ENCODE measurements around the gene MYLK4. TPM values are rescaled to one million over a fixed set of nuclear protein-coding genes. Genes with fewer than 3 reads are reported as not detected.

The MYLK4 gene
- under 1 TPM; 0.15 to 0.25 TPM for total RNA-seq

- ChIA-PET CTCF (interaction anchor here (0.6 to 3.4 kb wide), 11 partner anchors 8 to 1155 kb away, joined by 3 to 18 read pairs (median 6); no protein-coding TSS in a partner anchor), POLR2A (interaction anchor here (1.0 kb wide), 1 partner anchor 1267 kb away, joined by 5 read pairs; no protein-coding TSS in a partner anchor)
Measured at GRCh38 chr6:2750832-2751231, at the start of gene MYLK4. MYLK4 (minus strand) TSS chr6:2750922; CDS start chr6:2749294, 1,628 bp downstream.

- POLR2A ChIA-PET, result interaction anchor here (0.6 kb wide), 1 partner anchor 562 kb away, joined by 3 read pairs; no protein-coding TSS in a partner anchor
- CTCF ChIA-PET, result interaction anchor here (1.1 kb wide), 1 partner anchor 9 kb away, joined by 4 read pairs; no protein-coding TSS in a partner anchor
Measured at GRCh38 chr6:2799936-2800527, 49.3 kb upstream of the MYLK4 start.

- CTCF ChIA-PET, result no interaction called here
Measured at GRCh38 chr6:2798586-2799134, 47.9 kb upstream of the MYLK4 start.

GRCh38 chr6:2797564-2798031, 46.9 kb upstream of the MYLK4 start:
- CTCF ChIA-PET, result interaction anchor here (0.9 kb wide), 1 partner anchor 31 kb away, joined by 4 read pairs; no protein-coding TSS in a partner anchor
- POLR2A ChIA-PET, result interaction anchor here (0.7 kb wide), 1 partner anchor 42 kb away, joined by 4 read pairs; no protein-coding TSS in a partner anchor

More at GRCh38 chr6:2798586-2799134, 47.9 kb upstream of the MYLK4 start:
- POLR2A ChIA-PET, result no interaction called here

GRCh38 chr6:2796861-2797260, 46.1 kb upstream of the MYLK4 start:
- POLR2A ChIA-PET, result interaction anchor here (0.6 to 0.7 kb wide), 2 partner anchors 53 to 76 kb away, joined by 3 to 4 read pairs; no protein-coding TSS in a partner anchor
- CTCF ChIA-PET, result no interaction called here

GRCh38 chr6:2795956-2796355, 45.2 kb upstream of the MYLK4 start:
- CTCF ChIA-PET, result no interaction called here
- POLR2A ChIA-PET, result no interaction called here

- CTCF ChIA-PET, result no interaction called here
- POLR2A ChIA-PET, result no interaction called here
Measured at GRCh38 chr6:2795162-2795561, 44.4 kb upstream of the MYLK4 start.

- ChIA-PET POLR2A (interaction anchor here (0.8 to 1.2 kb wide), 2 partner anchors 47 to 146 kb away, joined by 3 to 5 read pairs; partner anchors contain the start of gene SERPINB1), CTCF (interaction anchor here (1.0 to 1.1 kb wide), 2 partner anchors 46 to 52 kb away, joined by 3 to 4 read pairs; no protein-coding TSS in a partner anchor)
Measured at GRCh38 chr6:2794171-2794730, 43.5 kb upstream of the MYLK4 start.

- POLR2A ChIA-PET, result interaction anchor here (0.8 to 1.2 kb wide), 2 partner anchors 48 to 146 kb away, joined by 3 to 5 read pairs; partner anchors contain the start of gene SERPINB1
- CTCF ChIA-PET, result interaction anchor here (1.0 to 1.1 kb wide), 2 partner anchors 46 to 53 kb away, joined by 3 to 4 read pairs; no protein-coding TSS in a partner anchor
Measured at GRCh38 chr6:2793534-2794151, 42.9 kb upstream of the MYLK4 start.

- ChIA-PET POLR2A (interaction anchor here (1.6 kb wide), 1 partner anchor 49 kb away, joined by 6 read pairs; the partner anchor contains the start of gene SERPINB1), CTCF (interaction anchor here (1.0 to 2.4 kb wide), 5 partner anchors 13 to 119 kb away, joined by 4 to 15 read pairs (median 7); partner anchors contain the start of gene SERPINB1)
Measured at GRCh38 chr6:2792330-2793110, 41.8 kb upstream of the MYLK4 start.

GRCh38 chr6:2791450-2791974, 40.8 kb upstream of the MYLK4 start:
- CTCF ChIA-PET, result interaction anchor here (0.7 to 2.4 kb wide), 13 partner anchors 9 to 200 kb away, joined by 3 to 15 read pairs (median 5); partner anchors contain the start of gene SERPINB1

GRCh38 chr6:2790588-2791449, 40.1 kb upstream of the MYLK4 start:
- CTCF ChIA-PET, result interaction anchor here (0.7 to 2.4 kb wide), 14 partner anchors 10 to 200 kb away, joined by 3 to 15 read pairs (median 5); partner anchors contain the start of gene SERPINB1
- POLR2A ChIA-PET, result interaction anchor here (0.6 to 1.6 kb wide), 4 partner anchors 21 to 273 kb away, joined by 4 to 9 read pairs (median 6); partner anchors contain the start of gene SERPINB1

More at GRCh38 chr6:2791450-2791974, 40.8 kb upstream of the MYLK4 start:
- POLR2A ChIA-PET, result interaction anchor here (0.6 to 1.6 kb wide), 4 partner anchors 21 to 272 kb away, joined by 4 to 9 read pairs (median 6); partner anchors contain the start of gene SERPINB1

GRCh38 chr6:2786269-2786668, 35.5 kb upstream of the MYLK4 start:
- ChIA-PET CTCF (no interaction called here), POLR2A (no interaction called here)

- ChIA-PET CTCF (interaction anchor here (1.2 kb wide), 1 partner anchor 16 kb away, joined by 5 read pairs; no protein-coding TSS in a partner anchor), POLR2A (no interaction called here)
Measured at GRCh38 chr6:2784930-2785329, 34.2 kb upstream of the MYLK4 start.

- CTCF ChIA-PET, result interaction anchor here (1.2 to 2.0 kb wide), 2 partner anchors 12 to 15 kb away, joined by 5 to 8 read pairs; no protein-coding TSS in a partner anchor
- POLR2A ChIA-PET, result no interaction called here
Measured at GRCh38 chr6:2784061-2784460, 33.3 kb upstream of the MYLK4 start.

GRCh38 chr6:2783188-2783963, 32.7 kb upstream of the MYLK4 start:
- ChIA-PET CTCF (interaction anchor here (1.2 to 2.0 kb wide), 3 partner anchors 11 to 58 kb away, joined by 3 to 8 read pairs (median 5); partner anchors contain the start of gene SERPINB1), POLR2A (no interaction called here)
